Fibroblast of skin of scalp (primary cell): ENCODE data around the gene PHOSPHO1.
A peak's percentile ranks its signal among the peaks of the same experiment; 100 is the strongest.
"Not testable (repeated sequence)": the region's sequence is repeated elsewhere in the genome, so short reads cannot be mapped to it uniquely, and the experiment has no call there.

Source experiments
- DNase-seq: peaks from one replicate; pipeline ENCODE4 v3.0.0-alpha.2; 2013

The PHOSPHO1 gene

GRCh38 chr17:49191409-49191916 lies 39.1 kb downstream of the PHOSPHO1 start:
- no peak for DNase-seq

- no peak for DNase-seq
Observed at GRCh38 chr17:49190932-49191331, 39.7 kb downstream of the PHOSPHO1 start.

GRCh38 chr17:49187301-49187700 lies 43.3 kb downstream of the PHOSPHO1 start:
- no peak for DNase-seq

GRCh38 chr17:49185381-49185780 lies 45.2 kb downstream of the PHOSPHO1 start:
- DNase-seq, result not testable (repeated sequence)

- not testable (repeated sequence) for DNase-seq
Observed at GRCh38 chr17:49184522-49184921, 46.1 kb downstream of the PHOSPHO1 start.

- no peak for DNase-seq
Observed at GRCh38 chr17:49183801-49184200, 46.8 kb downstream of the PHOSPHO1 start.

GRCh38 chr17:49183341-49183740 lies 47.2 kb downstream of the PHOSPHO1 start:
- DNase-seq, result no peak

- DNase-seq, result no peak
Observed at GRCh38 chr17:49180998-49181635, 49.5 kb downstream of the PHOSPHO1 start.

GRCh38 chr17:49180303-49180702 lies 50.3 kb downstream of the PHOSPHO1 start:
- DNase-seq, result peak; percentile 62

GRCh38 chr17:49175978-49176377 lies 54.6 kb downstream of the PHOSPHO1 start:
- DNase-seq, result not testable (repeated sequence)
